Liver (tissue), 9 donors: Measurements from ENCODE around the gene DNM2. TPM values are rescaled to one million over a fixed set of nuclear protein-coding genes. Genes with fewer than 3 reads are reported as not detected.
"Not testable (repeated sequence)": the region's sequence is repeated elsewhere in the genome, so short reads cannot be mapped to it uniquely, and the experiment has no call there.

Source experiments
- DNase-seq: peaks from one replicate; pipeline ENCODE4 v3.0.0-alpha.2; 2017; ENCODE audit warnings: low spot score
- H3K27ac ChIP-seq, 2 donors: one replicate each; pipeline ENCODE4 v1.7.0; 2013; ENCODE audit warnings: inconsistent platforms in 2 of 2, low read length in 2 of 2, control low read depth in 1 of 2, low read depth in 1 of 2, mild to moderate bottlenecking in 1 of 2
- H3K27me3 ChIP-seq, 4 donors: one replicate each; pipeline versions ENCODE4 v1.6.1 to v1.7.0; 2013; ENCODE audit warnings: low read length in 3 of 4, inconsistent platforms in 1 of 4, mild to moderate bottlenecking in 1 of 4, moderate library complexity in 1 of 4; ENCODE audit not compliant: control insufficient read depth in 4 of 4, insufficient read depth in 4 of 4
- H3K36me3 ChIP-seq, 4 donors: one replicate each; pipeline versions ENCODE4 v1.6.1 to v1.7.0; 2013; ENCODE audit warnings: low read length in 3 of 4, mild to moderate bottlenecking in 3 of 4, low read depth in 1 of 4, moderate library complexity in 1 of 4; ENCODE audit not compliant: control insufficient read depth in 4 of 4, insufficient read depth in 3 of 4
- H3K4me1 ChIP-seq, 4 donors: one replicate each; pipeline versions ENCODE4 v1.6.1 to v1.7.0; 2013; ENCODE audit warnings: low read length in 3 of 4, mild to moderate bottlenecking in 3 of 4, moderate library complexity in 1 of 4; ENCODE audit not compliant: control insufficient read depth in 4 of 4, insufficient read depth in 4 of 4
- H3K4me3 ChIP-seq, 3 donors: one replicate each; pipeline versions ENCODE4 v1.6.1 to v1.7.0; 2013; ENCODE audit warnings: low read length in 3 of 3, control low read depth in 1 of 3, low read depth in 1 of 3, mild to moderate bottlenecking in 1 of 3
- H3K9ac ChIP-seq, 2 donors: one replicate each; pipeline ENCODE4 v1.7.0; 2013; ENCODE audit warnings: low read length in 2 of 2, mild to moderate bottlenecking in 2 of 2, moderate library complexity in 2 of 2, control low read depth in 1 of 2, low read depth in 1 of 2
- H3K9me3 ChIP-seq, 4 donors: one replicate each; pipeline versions ENCODE4 v1.6.1 to v1.7.0; 2013; ENCODE audit warnings: low read length in 3 of 4; ENCODE audit not compliant: control insufficient read depth in 4 of 4
- EGR1 ChIP-seq, 2 donors: IDR thresholded peaks; 2 replicates each; pipeline ENCODE4 v1.6.1; 2016 to 2018; ENCODE audit warnings: antibody characterized with exemption in 2 of 2, low read depth in 2 of 2
- FOXA1 ChIP-seq: IDR thresholded peaks from 2 replicates; pipeline ENCODE4 v1.6.1; 2016; ENCODE audit warnings: antibody characterized with exemption
- FOXA2 ChIP-seq: IDR thresholded peaks from 2 replicates; pipeline ENCODE4 v1.6.1; 2016; ENCODE audit warnings: antibody characterized with exemption
- GABPA ChIP-seq, 2 donors: IDR thresholded peaks in 1 of 2; conservative IDR thresholded peaks in 1 of 2; 2 replicates each; pipeline ENCODE4 v1.6.1; 2016; ENCODE audit warnings: antibody characterized with exemption in 2 of 2, mild to moderate bottlenecking in 1 of 2, moderate library complexity in 1 of 2
- HNF4A ChIP-seq, 2 donors: conservative IDR thresholded peaks; 2 replicates each; pipeline ENCODE4 v1.6.1; 2016; ENCODE audit warnings: antibody characterized with exemption in 2 of 2, mild to moderate bottlenecking in 2 of 2
- HNF4G ChIP-seq: IDR thresholded peaks from 2 replicates; pipeline ENCODE4 v1.6.1; 2016; ENCODE audit warnings: antibody characterized with exemption
- JUND ChIP-seq, 2 donors: IDR thresholded peaks; 2 replicates each; pipeline ENCODE4 v1.6.1; 2016; ENCODE audit warnings: antibody characterized with exemption in 2 of 2
- NR2F2 ChIP-seq: IDR thresholded peaks from 2 replicates; pipeline ENCODE4 v1.6.1; 2016; ENCODE audit warnings: antibody characterized with exemption
- RAD21 ChIP-seq, 2 donors: IDR thresholded peaks; 2 replicates each; pipeline ENCODE4 v1.6.1; 2016; ENCODE audit warnings: antibody characterized with exemption in 2 of 2, mild to moderate bottlenecking in 2 of 2
- RXRA ChIP-seq, 2 donors: IDR thresholded peaks; 2 replicates each; pipeline ENCODE4 v1.6.1; 2017 to 2018; ENCODE audit warnings: antibody characterized with exemption in 2 of 2, mild to moderate bottlenecking in 1 of 2
- SP1 ChIP-seq: IDR thresholded peaks from 2 replicates; pipeline ENCODE4 v1.6.1; 2018; ENCODE audit warnings: antibody characterized with exemption, mild to moderate bottlenecking
- TAF1 ChIP-seq: conservative IDR thresholded peaks from 2 replicates; pipeline ENCODE4 v1.6.1; 2016; ENCODE audit warnings: antibody characterized with exemption, mild to moderate bottlenecking
- YY1 ChIP-seq: IDR thresholded peaks from 2 replicates; pipeline ENCODE4 v1.6.1; 2016; ENCODE audit warnings: antibody characterized with exemption, mild to moderate bottlenecking
- WGBS: extraction: QIAGEN DNeasy Blood & Tissue Kit; methylation state at CpG from one replicate; pipeline ENCODE4 v1.1.7; 2013; 5-methylcytosine and 5-hydroxymethylcytosine counted together
- polyA plus RNA-seq, 2 donors: library from polyadenylated mRNA; stranded (reverse) in 1 of 2; unstranded in 1 of 2; fragments of 200-250 nt in 1 of 2; fragments of >200 nt in 1 of 2; fragmentation: Nextera tagmentation in 1 of 2; extraction: Ambion mirVana in 1 of 2; gene quantifications; one replicate each; pipeline versions ENCODE4 v1.2.1 to v1.2.3, GENCODE V29; 2013 to 2015
- total RNA-seq, 2 donors: library from RNA; depleted of rRNA; stranded (reverse); fragments of >200 nt; gene quantifications; one replicate each; pipeline ENCODE4 v1.2.3, GENCODE V29; 2014
- TF ChIP-seq, protein P1 (sequence below): IDR thresholded peaks from 2 replicates; pipeline ENCODE4 v1.6.1; 2016; ENCODE audit warnings: antibody characterized with exemption
- TF ChIP-seq, protein P2 (sequence below): fragments of 150-350 bp; IDR thresholded peaks from 2 replicates; pipeline ENCODE4 v1.5.1; 2017; ENCODE audit warnings: improper control_type of control experiment, low read depth, low read length; ENCODE audit not compliant: missing input control
- TF ChIP-seq, protein P3 (sequence below): IDR thresholded peaks from 2 replicates; pipeline ENCODE4 v1.6.1; 2016; ENCODE audit warnings: antibody characterized with exemption
- TF ChIP-seq, protein P4 (sequence below): IDR thresholded peaks from 2 replicates; pipeline ENCODE4 v1.6.1; 2016; ENCODE audit warnings: antibody characterized with exemption, mild to moderate bottlenecking
- TF ChIP-seq, protein P5 (sequence below): IDR thresholded peaks from 2 replicates; pipeline ENCODE4 v1.6.1; 2016; ENCODE audit warnings: antibody characterized with exemption
- donor health status: healthy.
- donor health status: healthy.
- donor health status: healthy.
- donor health status: healthy.
- donor health status: healthy.

The DNM2 gene
- total and polyA plus RNA-seq, 4 donors, result 23.1 to 95.1 (median 59.1) TPM

DNA sequence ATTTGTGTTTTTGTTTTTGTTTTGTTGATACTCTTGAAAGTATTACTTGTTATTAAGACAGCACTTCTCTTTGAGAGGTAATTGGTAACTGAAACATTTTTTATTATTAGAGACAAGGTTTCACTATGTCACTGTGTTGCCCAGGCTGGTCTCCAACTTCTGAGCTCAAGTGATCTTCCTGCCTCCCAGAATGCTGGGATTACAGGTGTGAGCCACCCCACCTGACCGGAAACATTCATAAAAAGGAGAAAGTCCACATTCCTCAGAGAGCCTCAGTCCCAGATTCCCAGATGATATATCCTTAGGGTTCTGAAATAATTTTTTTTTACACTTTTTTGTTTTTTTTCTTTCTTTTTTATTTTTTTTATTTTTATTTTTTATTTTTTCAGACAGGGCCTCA, 156.1 kb downstream of the DNM2 start (continued):
- TF ChIP-seq, protein P1, sequence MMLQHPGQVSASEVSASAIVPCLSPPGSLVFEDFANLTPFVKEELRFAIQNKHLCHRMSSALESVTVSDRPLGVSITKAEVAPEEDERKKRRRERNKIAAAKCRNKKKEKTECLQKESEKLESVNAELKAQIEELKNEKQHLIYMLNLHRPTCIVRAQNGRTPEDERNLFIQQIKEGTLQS, result no peak
- no peak for TF ChIP-seq SP1
- TF ChIP-seq, protein P2, sequence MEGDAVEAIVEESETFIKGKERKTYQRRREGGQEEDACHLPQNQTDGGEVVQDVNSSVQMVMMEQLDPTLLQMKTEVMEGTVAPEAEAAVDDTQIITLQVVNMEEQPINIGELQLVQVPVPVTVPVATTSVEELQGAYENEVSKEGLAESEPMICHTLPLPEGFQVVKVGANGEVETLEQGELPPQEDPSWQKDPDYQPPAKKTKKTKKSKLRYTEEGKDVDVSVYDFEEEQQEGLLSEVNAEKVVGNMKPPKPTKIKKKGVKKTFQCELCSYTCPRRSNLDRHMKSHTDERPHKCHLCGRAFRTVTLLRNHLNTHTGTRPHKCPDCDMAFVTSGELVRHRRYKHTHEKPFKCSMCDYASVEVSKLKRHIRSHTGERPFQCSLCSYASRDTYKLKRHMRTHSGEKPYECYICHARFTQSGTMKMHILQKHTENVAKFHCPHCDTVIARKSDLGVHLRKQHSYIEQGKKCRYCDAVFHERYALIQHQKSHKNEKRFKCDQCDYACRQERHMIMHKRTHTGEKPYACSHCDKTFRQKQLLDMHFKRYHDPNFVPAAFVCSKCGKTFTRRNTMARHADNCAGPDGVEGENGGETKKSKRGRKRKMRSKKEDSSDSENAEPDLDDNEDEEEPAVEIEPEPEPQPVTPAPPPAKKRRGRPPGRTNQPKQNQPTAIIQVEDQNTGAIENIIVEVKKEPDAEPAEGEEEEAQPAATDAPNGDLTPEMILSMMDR, result no peak
- TF ChIP-seq NR2F2, result no peak
- no peak for TF ChIP-seq JUND (IDR thresholded peaks at IDR 0.05)
- TF ChIP-seq FOXA2, result no peak
- TF ChIP-seq HNF4G, result no peak
- TF ChIP-seq RAD21 (IDR thresholded peaks at IDR 0.05), result no peak
- no peak for TF ChIP-seq EGR1 (IDR thresholded peaks at IDR 0.05; ENCODE audit: low read depth in 2 of 2)
- TF ChIP-seq RXRA (IDR thresholded peaks at IDR 0.05), result no peak
- no peak for TF ChIP-seq TAF1

DNA sequence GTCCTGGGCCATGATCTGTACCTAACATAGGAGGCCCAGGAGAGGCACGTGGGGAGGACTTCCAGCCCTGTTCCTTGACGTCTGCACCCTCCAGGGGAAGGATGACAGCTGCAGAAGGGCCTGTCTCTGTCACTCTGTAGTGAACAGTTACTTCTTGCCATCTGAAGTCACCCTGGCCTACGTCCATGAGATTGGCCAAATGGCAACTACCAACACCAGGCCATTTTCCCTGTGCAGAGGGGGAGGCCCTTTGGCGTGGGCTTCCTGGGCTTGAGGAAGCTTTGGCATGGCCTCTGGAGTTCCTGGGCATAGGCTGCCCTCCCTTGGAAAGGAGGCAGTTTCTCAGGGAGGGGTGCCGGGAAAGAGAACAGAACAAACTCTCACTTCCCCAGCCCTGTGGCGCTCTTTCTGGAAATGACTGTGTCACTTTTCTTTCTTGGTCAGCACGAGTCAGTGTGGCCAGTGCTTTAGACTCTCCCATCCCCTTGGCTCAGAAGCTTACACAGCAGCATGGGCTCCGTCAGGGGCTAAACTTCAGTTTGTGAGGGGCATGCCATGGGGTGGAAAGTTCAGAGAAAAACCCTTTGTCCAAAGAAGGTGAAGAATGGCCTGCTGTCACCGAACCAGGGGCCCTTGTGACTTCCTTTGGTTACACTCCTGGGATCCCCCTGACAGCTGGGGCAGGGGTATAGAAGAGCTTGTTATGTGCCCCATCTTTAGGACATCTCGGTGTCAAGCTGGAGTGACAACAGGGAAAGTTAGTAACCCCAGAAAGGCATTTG, 158.8 kb downstream of the DNM2 start:
- TF ChIP-seq, protein P1, result no peak
- TF ChIP-seq GABPA (IDR thresholded peaks at IDR 0.05 in 1 of 2, conservative IDR thresholded peaks at IDR 0.05 in 1 of 2), result no peak
- TF ChIP-seq SP1, result no peak
- no peak for TF ChIP-seq JUND (IDR thresholded peaks at IDR 0.05)
- TF ChIP-seq TAF1, result no peak
- TF ChIP-seq, protein P3, sequence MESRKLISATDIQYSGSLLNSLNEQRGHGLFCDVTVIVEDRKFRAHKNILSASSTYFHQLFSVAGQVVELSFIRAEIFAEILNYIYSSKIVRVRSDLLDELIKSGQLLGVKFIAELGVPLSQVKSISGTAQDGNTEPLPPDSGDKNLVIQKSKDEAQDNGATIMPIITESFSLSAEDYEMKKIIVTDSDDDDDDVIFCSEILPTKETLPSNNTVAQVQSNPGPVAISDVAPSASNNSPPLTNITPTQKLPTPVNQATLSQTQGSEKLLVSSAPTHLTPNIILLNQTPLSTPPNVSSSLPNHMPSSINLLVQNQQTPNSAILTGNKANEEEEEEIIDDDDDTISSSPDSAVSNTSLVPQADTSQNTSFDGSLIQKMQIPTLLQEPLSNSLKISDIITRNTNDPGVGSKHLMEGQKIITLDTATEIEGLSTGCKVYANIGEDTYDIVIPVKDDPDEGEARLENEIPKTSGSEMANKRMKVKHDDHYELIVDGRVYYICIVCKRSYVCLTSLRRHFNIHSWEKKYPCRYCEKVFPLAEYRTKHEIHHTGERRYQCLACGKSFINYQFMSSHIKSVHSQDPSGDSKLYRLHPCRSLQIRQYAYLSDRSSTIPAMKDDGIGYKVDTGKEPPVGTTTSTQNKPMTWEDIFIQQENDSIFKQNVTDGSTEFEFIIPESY, result no peak
- no peak for TF ChIP-seq EGR1 (IDR thresholded peaks at IDR 0.05; ENCODE audit: low read depth in 2 of 2)
- no peak for TF ChIP-seq FOXA1
- TF ChIP-seq, protein P4, sequence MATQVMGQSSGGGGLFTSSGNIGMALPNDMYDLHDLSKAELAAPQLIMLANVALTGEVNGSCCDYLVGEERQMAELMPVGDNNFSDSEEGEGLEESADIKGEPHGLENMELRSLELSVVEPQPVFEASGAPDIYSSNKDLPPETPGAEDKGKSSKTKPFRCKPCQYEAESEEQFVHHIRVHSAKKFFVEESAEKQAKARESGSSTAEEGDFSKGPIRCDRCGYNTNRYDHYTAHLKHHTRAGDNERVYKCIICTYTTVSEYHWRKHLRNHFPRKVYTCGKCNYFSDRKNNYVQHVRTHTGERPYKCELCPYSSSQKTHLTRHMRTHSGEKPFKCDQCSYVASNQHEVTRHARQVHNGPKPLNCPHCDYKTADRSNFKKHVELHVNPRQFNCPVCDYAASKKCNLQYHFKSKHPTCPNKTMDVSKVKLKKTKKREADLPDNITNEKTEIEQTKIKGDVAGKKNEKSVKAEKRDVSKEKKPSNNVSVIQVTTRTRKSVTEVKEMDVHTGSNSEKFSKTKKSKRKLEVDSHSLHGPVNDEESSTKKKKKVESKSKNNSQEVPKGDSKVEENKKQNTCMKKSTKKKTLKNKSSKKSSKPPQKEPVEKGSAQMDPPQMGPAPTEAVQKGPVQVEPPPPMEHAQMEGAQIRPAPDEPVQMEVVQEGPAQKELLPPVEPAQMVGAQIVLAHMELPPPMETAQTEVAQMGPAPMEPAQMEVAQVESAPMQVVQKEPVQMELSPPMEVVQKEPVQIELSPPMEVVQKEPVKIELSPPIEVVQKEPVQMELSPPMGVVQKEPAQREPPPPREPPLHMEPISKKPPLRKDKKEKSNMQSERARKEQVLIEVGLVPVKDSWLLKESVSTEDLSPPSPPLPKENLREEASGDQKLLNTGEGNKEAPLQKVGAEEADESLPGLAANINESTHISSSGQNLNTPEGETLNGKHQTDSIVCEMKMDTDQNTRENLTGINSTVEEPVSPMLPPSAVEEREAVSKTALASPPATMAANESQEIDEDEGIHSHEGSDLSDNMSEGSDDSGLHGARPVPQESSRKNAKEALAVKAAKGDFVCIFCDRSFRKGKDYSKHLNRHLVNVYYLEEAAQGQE, result no peak
- no peak for TF ChIP-seq RXRA (IDR thresholded peaks at IDR 0.05)
- no peak for TF ChIP-seq NR2F2
- TF ChIP-seq FOXA2, result no peak
- TF ChIP-seq, protein P2, result no peak
- TF ChIP-seq RAD21 (IDR thresholded peaks at IDR 0.05), result no peak
- TF ChIP-seq HNF4A (conservative IDR thresholded peaks at IDR 0.05), result no peak
- no peak for TF ChIP-seq YY1
- no peak for TF ChIP-seq HNF4G
- TF ChIP-seq, protein P5, sequence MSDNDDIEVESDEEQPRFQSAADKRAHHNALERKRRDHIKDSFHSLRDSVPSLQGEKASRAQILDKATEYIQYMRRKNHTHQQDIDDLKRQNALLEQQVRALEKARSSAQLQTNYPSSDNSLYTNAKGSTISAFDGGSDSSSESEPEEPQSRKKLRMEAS, result no peak
- Histone ChIP-seq H3K27ac (peak overlapping the region in 1 of 2 donors; percentile 23), H3K27me3 (no peaks in the 10 kb centered on the region), H3K9me3 (no peaks in the 10 kb centered on the region), H3K4me3 (no peak overlapping the region), H3K9ac (no peak overlapping the region), H3K4me1 (peaks cover 15 to 29% (median 22%) of the 10 kb centered on the region in 4 donors), H3K36me3 (no peaks in the 10 kb centered on the region)
- no peak for DNase-seq
- 81% methylated on average over 10 of the region's 10 CpGs for WGBS

DNA sequence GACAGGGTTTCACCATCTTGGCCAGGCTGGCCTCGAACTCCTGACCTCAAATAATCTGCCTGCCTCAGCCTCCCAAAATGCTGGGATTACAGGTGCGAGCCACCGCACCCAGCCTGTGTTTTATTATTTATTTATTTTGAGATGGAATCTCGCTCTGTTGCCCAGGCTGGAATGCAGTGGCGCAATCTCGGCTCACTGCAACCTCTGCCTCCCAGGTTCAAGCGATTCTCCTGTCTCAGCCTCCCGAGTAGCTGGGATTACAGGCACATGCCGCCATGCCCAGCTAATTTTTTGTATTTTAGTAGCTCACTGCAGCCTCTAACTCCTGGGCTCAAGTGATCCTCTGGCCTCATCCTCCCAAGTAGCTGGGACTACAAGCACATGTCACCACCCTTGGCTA, 159.7 kb downstream of the DNM2 start:
- not testable (repeated sequence) for H3K9ac ChIP-seq, H3K9me3 ChIP-seq, H3K4me3 ChIP-seq, H3K27me3 ChIP-seq, H3K27ac ChIP-seq, DNase-seq, H3K36me3 ChIP-seq
- WGBS, result 94% methylated on average over 9 of the region's 9 CpGs
- peaks cover 14 to 31% (median 23%) of the 10 kb centered on the region in 4 donors for H3K4me1 ChIP-seq
